SK-N-SH (cell line): ENCODE results near the gene TEX19. TPM values are rescaled to one million over a fixed set of nuclear protein-coding genes. Genes with fewer than 3 reads are reported as not detected.
"Not testable (repeated sequence)": the region's sequence is repeated elsewhere in the genome, so short reads cannot be mapped to it uniquely, and the experiment has no call there.

Experiments
- CTCF ChIA-PET: fragments of 300-600, 350-600 bp; formaldehyde crosslinking; extraction: SDS; loops from one replicate; lab custom pipeline; 2021; lab: Yijun Ruan, JAX
- POLR2A ChIA-PET: fragments of 350-600 bp; sonication (Branson Sonifier 250); formaldehyde crosslinking; extraction: SDS; loops from one replicate; lab custom pipeline; 2020; ENCODE audit warnings: antibody characterized with exemption, inconsistent platforms; lab: Yijun Ruan, JAX
- DNase-seq: peaks from one replicate; pipeline ENCODE4 v3.0.0; 2012
- H2AFZ ChIP-seq: fragments of 200-600 bp; sonication (generic); 2 replicates; pipeline ENCODE4 v1.8.1; 2016; ENCODE audit warnings: antibody characterized with exemption, mild to moderate bottlenecking, low read depth
- H3F3A ChIP-seq: fragments of 200-600 bp; sonication (generic); replicated peaks from 2 replicates; pipeline ENCODE3; 2016; ENCODE audit warnings: antibody characterized with exemption, mild to moderate bottlenecking; ENCODE audit not compliant: insufficient read depth
- H3K27ac ChIP-seq, 2 experiments: fragments of 200-500 bp in 1 of 2; fragments of 200-600 bp in 1 of 2; sonication (Bioruptor generic) in 1 of 2; sonication (generic), shearing (Covaris generic) in 1 of 2; 2 replicates each; pipeline versions ENCODE4 v1.5.1 to v1.6.1; 2014 to 2016; ENCODE audit warnings: low read depth in 2 of 2, inconsistent platforms in 1 of 2, low read length in 1 of 2, mild to moderate bottlenecking in 1 of 2, mixed read lengths in 1 of 2
- H3K27me3 ChIP-seq: fragments of 200-600 bp; sonication (generic), shearing (Covaris generic); 2 replicates; pipeline ENCODE4 v1.6.1; 2016; ENCODE audit warnings: mixed run types; ENCODE audit not compliant: insufficient read depth
- H3K36me3 ChIP-seq, 2 experiments: fragments of 200-500 bp in 1 of 2; fragments of 200-600 bp in 1 of 2; sonication (Bioruptor generic) in 1 of 2; sonication (generic) in 1 of 2; replicated peaks in 1 of 2; 2 replicates each; pipeline versions ENCODE3 to v1.5.1; 2014 to 2016; ENCODE audit warnings: low read length in 1 of 2, mild to moderate bottlenecking in 1 of 2; ENCODE audit not compliant: insufficient read depth in 2 of 2, control insufficient read depth in 1 of 2
- H3K4me1 ChIP-seq, 2 experiments: fragments of 200-500 bp in 1 of 2; fragments of 200-600 bp in 1 of 2; sonication (Bioruptor generic) in 1 of 2; sonication (generic), shearing (Covaris generic) in 1 of 2; 2 replicates each; pipeline versions ENCODE4 v1.5.1 to v1.6.1; 2014 to 2016; ENCODE audit warnings: low read depth in 1 of 2, low read length in 1 of 2, mixed run types in 1 of 2; ENCODE audit not compliant: insufficient read depth in 2 of 2, control insufficient read depth in 1 of 2
- H3K4me2 ChIP-seq: fragments of 200-600 bp; sonication (generic), shearing (Covaris generic); 2 replicates; pipeline ENCODE4 v1.6.1; 2017; ENCODE audit warnings: mixed run types
- H3K4me3 ChIP-seq, 2 experiments: fragments of 200-500 bp in 1 of 2; fragments of 200-600 bp in 1 of 2; sonication (Bioruptor generic) in 1 of 2; sonication (generic), shearing (Covaris generic) in 1 of 2; 2 replicates each; pipeline versions ENCODE4 v1.5.1 to v1.8.1; 2014 to 2016; ENCODE audit warnings: low read depth in 2 of 2, inconsistent platforms in 1 of 2, low read length in 1 of 2, mild to moderate bottlenecking in 1 of 2, mixed read lengths in 1 of 2, moderate library complexity in 1 of 2
- H3K79me2 ChIP-seq: fragments of 200-600 bp; sonication (generic); 2 replicates; pipeline ENCODE4 v1.8.1; 2017; ENCODE audit warnings: mild to moderate bottlenecking; ENCODE audit not compliant: insufficient read depth
- H3K9ac ChIP-seq: fragments of 200-600 bp; sonication (generic); 2 replicates; pipeline ENCODE4 v1.6.1; 2017; ENCODE audit warnings: mixed run types
- H3K9me2 ChIP-seq: fragments of 200-600 bp; sonication (generic); 2 replicates; pipeline ENCODE4 v1.6.1; 2017; ENCODE audit warnings: mixed run types
- H3K9me3 ChIP-seq: fragments of 200-600 bp; sonication (generic); 2 replicates; pipeline ENCODE4 v1.6.1; 2017; ENCODE audit warnings: mixed run types, mild to moderate bottlenecking, moderate library complexity
- H4K20me1 ChIP-seq: fragments of 200-600 bp; sonication (generic); 2 replicates; pipeline ENCODE4 v1.6.1; 2017; ENCODE audit warnings: mild to moderate bottlenecking, mixed run types; ENCODE audit not compliant: insufficient read depth
- ELF1 ChIP-seq: IDR thresholded peaks from 2 replicates; pipeline ENCODE4 v1.4.0; 2012
- EP300 ChIP-seq, 2 experiments: IDR thresholded peaks; 2 replicates each; pipeline versions ENCODE4 v1.4.0 to v1.6.1; 2012; ENCODE audit warnings: borderline replicate concordance in 1 of 2, low read depth in 1 of 2, low read length in 1 of 2
- FOXJ3 ChIP-seq: sonication (generic); formaldehyde crosslinking; IDR thresholded peaks from 2 replicates; pipeline ENCODE4 v1.5.1; 2020; ENCODE audit warnings: mild to moderate bottlenecking, missing genetic modification reagents
- POLR2AphosphoS5 ChIP-seq: IDR thresholded peaks from 2 replicates; pipeline ENCODE4 v1.6.1; 2012; ENCODE audit warnings: low read depth, low read length
- ZBTB33 ChIP-seq: IDR thresholded peaks from 2 replicates; pipeline ENCODE4 v1.4.0; 2012; ENCODE audit warnings: low read depth, borderline replicate concordance
- WGBS: methylation state at CpG from one replicate; pipeline ENCODE4 v1.1.6; 2017; ENCODE audit warnings: low lambda C conversion rate; 5-methylcytosine and 5-hydroxymethylcytosine counted together
- polyA plus RNA-seq, 3 experiments: library from polyadenylated mRNA; depleted of rRNA; stranded (reverse); fragments of >200 nt; gene quantifications; 2 replicates each; pipeline ENCODE4 v1.2.3, GENCODE V29; 2012
- TF ChIP-seq, protein P1 (sequence below): fragments of 150-350 bp; IDR thresholded peaks from 2 replicates; pipeline ENCODE4 v1.6.1; 2017; ENCODE audit warnings: antibody characterized with exemption, low read length, low read depth, borderline replicate concordance

Gene TEX19
- polyA plus RNA-seq, 1 of the 3 experiments (the other 2 are of a cell fraction): 0.10 TPM

DNA sequence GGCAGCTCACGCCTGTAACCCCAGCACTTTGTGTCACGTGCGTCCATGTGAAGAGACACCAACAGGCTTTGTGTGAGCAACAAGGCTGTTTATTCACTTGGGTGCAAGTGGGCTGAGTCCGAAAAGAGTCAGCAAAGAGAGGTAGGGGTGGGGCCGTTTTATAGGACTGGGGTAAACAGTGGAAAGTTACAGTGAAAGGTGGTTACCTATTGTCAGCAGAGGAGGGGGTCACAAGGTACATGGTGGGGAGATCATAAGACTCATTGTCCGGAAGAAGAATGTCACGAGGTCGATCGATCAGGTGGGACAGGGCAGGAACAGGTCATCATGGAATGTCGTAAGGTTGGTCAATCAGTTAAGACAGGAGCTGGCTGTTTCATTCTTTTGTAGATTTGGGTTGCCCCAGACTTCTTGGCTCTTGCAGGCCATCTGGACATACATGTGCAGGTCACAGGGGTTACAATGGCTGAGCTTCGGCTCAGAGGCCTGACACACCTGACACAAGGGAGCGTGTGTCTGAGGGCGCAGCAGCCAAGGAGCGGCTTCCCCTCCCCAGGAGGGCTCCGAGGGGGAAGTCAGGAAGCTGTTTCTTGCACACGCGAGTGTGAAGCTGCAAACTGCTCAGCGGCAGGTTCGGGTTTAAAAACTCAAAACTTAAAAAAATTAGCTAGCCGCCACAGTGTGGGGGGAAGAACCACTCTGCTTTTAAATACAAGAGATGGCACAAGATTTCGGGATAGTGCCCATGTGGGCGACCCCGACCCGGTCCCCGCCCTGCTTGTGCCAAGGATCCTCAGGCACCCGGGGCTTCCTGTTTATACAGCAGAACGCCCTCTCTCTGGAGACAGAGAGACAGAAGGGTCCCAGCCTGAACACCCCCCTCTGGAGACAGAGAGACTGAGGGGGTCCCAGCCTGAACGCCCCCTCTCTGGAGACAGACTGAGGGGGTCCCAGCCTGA, 12.4 kb upstream of the TEX19 start:
- CTCF ChIA-PET: interaction anchor here (0.7 to 1.6 kb wide), 5 partner anchors 12 to 72 kb away, joined by 3 read pairs; no protein-coding TSS in a partner anchor
- no peak overlapping the region for H3K4me2 ChIP-seq
- no peaks in the 10 kb centered on the region for H3K79me2 ChIP-seq
- H3K9me3 ChIP-seq: no peaks in the 10 kb centered on the region
- POLR2A ChIA-PET: no interaction called here
- no peak overlapping the region for H3K27ac ChIP-seq
- H3K4me1 ChIP-seq: peaks cover 0 to 3% of the 10 kb centered on the region in 2 experiments; a peak in 1 of 4 replicates
- no peak overlapping the region for H2AFZ ChIP-seq
- no peaks in the 10 kb centered on the region for H4K20me1 ChIP-seq
- no peaks in the 10 kb centered on the region; the same call in 1 of the 2 replicates for H3K27me3 ChIP-seq
- TF ChIP-seq ZBTB33: no peak
- H3F3A ChIP-seq: no peaks in the 10 kb centered on the region
- H3K4me3 ChIP-seq: no peak overlapping the region
- 82% methylated on average over 26 of the region's 28 CpGs for WGBS
- DNase-seq: no peak
- H3K36me3 ChIP-seq: no peaks in the 10 kb centered on the region
- no peak overlapping the region for H3K9ac ChIP-seq
- no peaks in the 10 kb centered on the region for H3K9me2 ChIP-seq

- H3K36me3 ChIP-seq, H2AFZ ChIP-seq, H3K4me2 ChIP-seq, H3K79me2 ChIP-seq, H3K27me3 ChIP-seq, DNase-seq, H3F3A ChIP-seq, H3K9me2 ChIP-seq, H3K9ac ChIP-seq, H3K27ac ChIP-seq, H3K9me3 ChIP-seq, H3K4me3 ChIP-seq, H4K20me1 ChIP-seq, H3K4me1 ChIP-seq, POLR2A ChIA-PET: not testable (repeated sequence)
- WGBS: 76% methylated on average over 11 of the region's 11 CpGs
- CTCF ChIA-PET: interaction anchor here (1.0 to 3.6 kb wide), 2 partner anchors 180 to 206 kb away, joined by 4 to 12 read pairs; no protein-coding TSS in a partner anchor
These were observed 11.1 kb upstream of the TEX19 start for GRCh38 chr17:82347994-82348393.

GRCh38 chr17:82348434-82348833, 10.6 kb upstream of the TEX19 start:
- DNase-seq: no peak
- Histone ChIP-seq H3K9me3 (no peaks in the 10 kb centered on the region), H3F3A (no peaks in the 10 kb centered on the region), H2AFZ (no peak overlapping the region), H3K9me2 (no peaks in the 10 kb centered on the region), H3K36me3 (no peaks in the 10 kb centered on the region), H3K27ac (no peak overlapping the region), H3K4me3 (no peak overlapping the region), H3K4me1 (peaks cover 0 to 10% of the 10 kb centered on the region in 2 experiments; a peak in 1 of 4 replicates), H3K9ac (no peak overlapping the region), H4K20me1 (no peaks in the 10 kb centered on the region), H3K27me3 (no peaks in the 10 kb centered on the region; the same call in 1 of the 2 replicates), H3K79me2 (no peaks in the 10 kb centered on the region), H3K4me2 (no peak overlapping the region)
- TF ChIP-seq POLR2AphosphoS5: no peak
- no peak for TF ChIP-seq FOXJ3 (CRISPR knock-in tag)
- TF ChIP-seq EP300 (IDR thresholded peaks at IDR 0.05; ENCODE audit: borderline replicate concordance in 1 of 2, low read depth in 1 of 2, low read length in 1 of 2): no peak
- TF ChIP-seq, protein P1, sequence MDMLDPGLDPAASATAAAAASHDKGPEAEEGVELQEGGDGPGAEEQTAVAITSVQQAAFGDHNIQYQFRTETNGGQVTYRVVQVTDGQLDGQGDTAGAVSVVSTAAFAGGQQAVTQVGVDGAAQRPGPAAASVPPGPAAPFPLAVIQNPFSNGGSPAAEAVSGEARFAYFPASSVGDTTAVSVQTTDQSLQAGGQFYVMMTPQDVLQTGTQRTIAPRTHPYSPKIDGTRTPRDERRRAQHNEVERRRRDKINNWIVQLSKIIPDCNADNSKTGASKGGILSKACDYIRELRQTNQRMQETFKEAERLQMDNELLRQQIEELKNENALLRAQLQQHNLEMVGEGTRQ: no peak
- no peak for TF ChIP-seq ELF1
- ChIA-PET POLR2A (no interaction called here), CTCF (interaction anchor here (0.7 to 5.8 kb wide), 7 partner anchors 10 to 206 kb away, joined by 3 to 124 read pairs (median 12); partner anchors contain the start of genes HEXD, OGFOD3 and SECTM1)
- WGBS: 69% methylated on average over 9 of the region's 9 CpGs
